Activated naive CD4-positive, alpha-beta T cell treated with Interleukin-2 at 50 U/mL for 16 hours (primary cell): ENCODE measurements around the gene GUSB.
"Not testable (repeated sequence)": the region's sequence is repeated elsewhere in the genome, so short reads cannot be mapped to it uniquely, and the experiment has no call there.

Experiments used
- DNase-seq: peaks from one replicate; pipeline ENCODE4 v3.0.0-alpha.2; 2020

Gene GUSB

GRCh38 chr7:65981965-65982792, at the start of gene GUSB:
Gene GUSB, minus strand, starts transcription at chr7:65982213. Its CDS starts 30 bp downstream, at chr7:65982183.
- peak; percentile 91 for DNase-seq

DNA sequence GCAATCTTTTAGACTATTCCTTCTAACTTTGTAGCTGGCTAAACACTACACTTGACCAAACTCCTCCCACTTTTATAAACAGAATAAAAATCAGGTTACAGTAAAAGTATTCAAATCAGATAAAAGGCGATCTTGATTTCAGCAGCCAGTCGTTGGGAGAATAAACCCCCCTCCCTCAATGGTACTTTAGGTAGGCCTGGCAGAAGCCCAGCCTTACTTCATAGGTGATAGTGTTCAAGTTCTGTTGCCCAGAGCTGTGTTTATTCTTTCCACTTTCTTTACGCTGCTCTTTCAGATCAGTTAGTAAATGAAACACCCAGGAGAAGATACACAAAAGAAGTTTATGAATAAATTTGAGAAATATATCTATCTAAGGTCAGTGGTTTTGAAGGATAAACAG, 46.3 kb upstream of the GUSB start:
- DNase-seq, result not testable (repeated sequence)

DNA sequence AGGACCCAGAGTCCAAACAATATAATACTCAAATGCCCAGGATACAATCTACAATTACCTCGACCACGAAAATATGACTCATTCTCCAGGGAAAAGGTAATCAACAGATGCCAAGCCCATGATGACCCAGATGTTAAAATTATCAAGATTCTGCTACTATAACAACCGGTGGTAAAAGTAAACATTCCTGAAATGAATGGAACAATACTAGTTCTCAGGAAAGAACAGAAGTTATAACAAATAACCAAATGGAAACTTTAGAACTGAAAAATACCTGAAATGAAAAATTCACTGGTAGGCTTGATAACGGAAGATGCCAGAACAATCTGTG, 34.1 kb upstream of the GUSB start:
- no peak for DNase-seq

- DNase-seq, result no peak
These were observed 33.6 kb upstream of the GUSB start for GRCh38 chr7:66015440-66016130.

GRCh38 chr7:66013938-66014337, 31.9 kb upstream of the GUSB start:
- DNase-seq, result no peak

- DNase-seq, result no peak
These were observed 25.2 kb upstream of the GUSB start for GRCh38 chr7:66007232-66007631.

DNA sequence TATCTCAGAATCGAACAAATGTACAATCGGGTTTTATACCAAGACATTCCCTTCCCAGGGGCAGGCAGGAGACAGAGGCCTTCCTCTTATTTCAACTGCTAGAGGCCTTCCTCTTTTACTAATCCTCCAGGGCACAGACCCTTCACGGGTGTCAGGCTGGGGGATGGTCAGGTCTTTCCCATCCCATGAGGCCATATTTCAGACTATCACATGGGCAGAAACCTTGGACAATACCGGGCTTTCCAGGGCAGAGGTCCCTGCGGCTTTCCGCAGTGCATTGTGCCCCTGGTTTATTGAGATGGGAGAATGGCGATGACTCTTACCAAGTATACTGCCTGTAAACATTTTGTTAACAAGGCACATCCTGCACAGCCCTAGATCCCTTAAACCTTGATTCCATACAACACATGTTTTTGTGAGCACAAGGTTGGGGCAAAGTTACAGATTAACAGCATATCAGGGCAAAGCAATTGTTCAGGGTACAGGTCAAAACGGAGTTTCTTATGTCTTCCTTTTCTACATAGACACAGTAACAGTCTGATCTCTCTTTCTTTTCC, 23.2 kb upstream of the GUSB start:
- not testable (repeated sequence) for DNase-seq

DNA sequence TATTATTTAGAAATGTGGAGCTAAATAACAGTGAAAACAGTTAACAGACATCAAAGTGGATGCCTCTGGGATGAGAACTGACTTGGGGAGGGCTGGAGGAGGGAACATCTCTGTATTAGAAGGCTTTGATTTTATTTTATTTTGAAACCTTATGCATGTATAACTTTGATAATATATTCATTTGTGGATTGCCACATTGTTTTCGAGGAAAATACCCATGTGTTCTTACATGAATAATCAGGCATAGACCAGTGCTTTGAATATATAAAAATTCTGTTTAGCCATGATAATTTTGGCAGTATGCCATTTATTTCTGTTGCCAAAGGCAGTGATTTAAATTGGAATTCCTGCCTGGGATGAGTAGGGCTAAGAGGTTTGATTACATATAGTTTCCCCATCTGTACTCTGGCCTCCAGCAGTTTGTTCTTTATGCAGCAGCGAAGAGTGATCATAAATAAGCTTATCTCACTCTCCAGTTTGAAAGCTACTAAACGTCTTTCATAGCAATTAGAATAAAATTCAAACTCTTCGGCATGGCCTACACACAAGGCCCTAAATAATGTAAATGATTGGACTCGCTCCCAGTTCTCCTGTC, 18.9 kb upstream of the GUSB start:
- not testable (repeated sequence) for DNase-seq

- DNase-seq, result not testable (repeated sequence)
These were observed 13.0 kb upstream of the GUSB start for GRCh38 chr7:65994984-65995383.

DNA sequence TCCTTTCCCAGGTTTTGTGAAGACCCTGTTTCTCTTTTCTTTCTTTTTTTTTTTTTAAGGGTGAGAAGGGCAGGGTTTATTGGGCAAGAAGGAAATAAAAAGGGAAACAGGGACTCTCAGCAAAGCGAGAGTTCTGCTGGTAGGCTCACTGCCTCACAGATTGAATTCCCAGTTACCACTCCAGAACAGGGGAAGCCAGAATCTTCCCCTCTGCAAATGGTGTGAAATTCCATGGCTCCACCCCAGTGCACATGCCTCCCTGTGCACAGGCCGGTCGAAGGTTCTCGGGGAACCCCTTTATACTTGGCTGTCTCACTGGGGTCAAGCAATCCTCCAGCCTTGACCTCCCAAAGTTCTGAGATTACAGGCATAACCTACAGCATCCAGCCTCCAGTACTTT, 10.5 kb upstream of the GUSB start:
- DNase-seq, result no peak

GRCh38 chr7:65991829-65992228, 9.8 kb upstream of the GUSB start:
- DNase-seq, result not testable (repeated sequence)

DNA sequence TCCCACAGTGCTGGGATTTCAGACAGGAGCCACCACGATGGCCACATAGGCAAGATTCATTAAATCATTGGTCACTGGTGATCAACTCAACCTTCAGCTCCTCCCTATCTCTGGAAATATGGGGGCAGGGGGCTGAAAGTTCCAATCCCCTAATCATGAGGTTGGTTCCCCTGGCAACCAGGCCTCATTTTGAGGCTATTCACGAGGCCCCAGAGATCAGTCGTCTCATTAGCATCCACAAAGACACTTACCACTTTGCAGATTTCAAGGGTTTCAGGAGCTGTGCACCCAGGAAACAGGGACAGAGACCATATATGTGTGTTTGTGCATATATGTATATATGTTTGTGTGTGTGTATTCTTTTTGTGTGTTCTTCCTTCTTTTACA, 7.7 kb upstream of the GUSB start:
- no peak for DNase-seq

GRCh38 chr7:65988503-65988902, 6.5 kb upstream of the GUSB start:
- DNase-seq, result not testable (repeated sequence)

DNA sequence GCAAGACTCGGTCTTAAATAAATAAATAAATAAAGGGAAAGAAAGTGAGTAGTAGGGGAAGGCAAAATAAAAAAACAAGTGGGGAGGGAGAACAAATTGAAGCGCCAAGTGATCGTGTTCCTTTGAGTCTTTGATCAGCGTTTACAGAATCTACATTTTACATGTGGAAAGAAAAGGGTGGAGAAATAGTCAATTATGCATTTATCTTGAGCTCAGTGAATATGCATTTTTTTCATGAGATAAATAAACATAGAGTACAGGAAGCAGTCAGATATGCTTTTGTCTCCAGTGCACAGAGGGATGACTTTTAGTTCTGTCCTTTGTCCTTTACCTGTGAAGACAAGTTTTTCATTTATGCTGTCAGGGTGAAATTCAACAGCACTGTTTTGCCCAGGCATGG, 6.1 kb upstream of the GUSB start:
- DNase-seq, result no peak

- no peak for DNase-seq
These were observed 2.1 kb upstream of the GUSB start for GRCh38 chr7:65983965-65984658.

DNA sequence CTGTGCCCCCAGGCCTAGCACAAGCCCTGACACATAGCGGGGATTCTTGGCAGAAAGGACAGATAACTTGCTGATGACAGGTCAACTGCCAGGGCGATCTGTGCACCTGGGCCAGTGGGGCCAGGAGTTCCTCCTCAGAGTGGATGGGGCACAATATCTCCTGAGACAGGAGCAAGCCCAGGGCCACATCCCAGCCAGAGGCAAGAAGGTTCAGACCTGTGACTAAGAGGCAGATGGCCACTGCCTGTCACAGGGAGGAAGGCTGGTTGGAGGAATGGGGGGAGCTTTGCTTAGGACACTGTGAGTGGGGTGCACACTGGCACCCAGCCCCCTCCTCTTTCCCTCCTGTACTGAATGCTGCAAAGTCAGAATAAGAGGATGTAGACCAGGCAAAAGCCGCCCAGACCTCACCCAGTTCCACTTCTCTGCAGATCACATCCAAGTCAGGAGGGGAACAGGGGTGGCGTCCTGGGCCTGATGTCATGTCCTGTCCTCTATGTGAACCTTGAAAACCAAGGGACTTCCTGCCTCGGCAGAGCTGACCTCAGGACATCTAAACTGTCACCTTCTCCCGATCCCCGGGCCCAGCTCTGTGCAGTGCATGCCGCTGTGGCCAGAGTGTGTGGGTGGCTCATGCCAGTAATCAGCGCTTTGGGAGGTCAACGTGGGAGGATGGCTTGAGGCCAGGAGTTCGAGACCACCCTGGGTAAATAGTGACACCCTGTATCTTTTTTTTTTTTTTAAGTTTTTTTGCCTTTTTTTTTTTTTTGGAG, 1.3 kb downstream of the GUSB start:
- DNase-seq, result peak; percentile 39

GRCh38 chr7:65979583-65980477, 2.2 kb downstream of the GUSB start:
- no peak for DNase-seq

DNA sequence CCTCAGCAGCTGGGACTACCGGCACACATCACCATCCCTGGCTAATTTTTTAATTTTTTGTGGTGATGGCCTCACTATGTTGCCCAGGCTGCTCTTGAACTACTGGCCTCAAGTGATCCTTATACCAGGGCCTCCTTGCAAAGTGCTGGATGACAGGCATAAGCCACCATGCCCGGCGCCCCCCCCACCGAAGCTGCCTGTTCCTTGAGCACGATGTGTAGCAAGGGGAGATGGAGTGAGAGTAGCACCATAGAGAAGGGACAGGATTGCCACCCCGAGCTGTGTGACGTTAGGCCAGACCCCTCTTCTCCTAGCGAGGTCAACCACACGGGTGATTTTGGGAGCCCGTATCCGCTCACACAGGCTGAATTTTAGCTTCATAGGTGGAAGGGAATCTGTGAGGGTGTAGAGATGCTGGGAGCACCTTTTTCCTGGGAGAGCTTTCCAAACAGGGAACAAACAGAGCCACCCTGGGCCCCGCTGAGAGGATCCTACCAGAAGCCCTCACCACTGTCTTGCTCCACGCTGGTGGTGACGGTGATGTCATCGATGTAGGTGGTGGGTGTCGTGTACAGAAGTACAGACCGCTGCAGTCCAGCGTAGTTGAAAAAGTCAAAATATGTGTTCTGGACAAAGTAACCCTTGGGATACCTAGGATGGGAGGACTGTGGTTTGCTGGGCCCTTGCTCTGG, 3.0 kb downstream of the GUSB start:
- DNase-seq, result no peak

- no peak for DNase-seq
These were observed 5.3 kb downstream of the GUSB start for GRCh38 chr7:65976659-65977196.

GRCh38 chr7:65975814-65976445, 6.1 kb downstream of the GUSB start:
- no peak for DNase-seq
